Measurements from ENCODE around the gene CBX3. TPM values are rescaled to one million over a fixed set of nuclear protein-coding genes. Genes with fewer than 3 reads are reported as not detected.
"Not testable (repeated sequence)": the region's sequence is repeated elsewhere in the genome, so short reads cannot be mapped to it uniquely, and the experiment has no call there.

Gene CBX3
- total RNA-seq, 2 experiments from 2014 or later: 313 to 320 TPM

GRCh38 chr7:26191233-26191973 is 10.1 kb upstream of the CBX3 start:
- Mint-ChIP-seq H3K36me3 (ENCODE audit: low read depth) (peaks cover 94% of the 10 kb centered on the region), H3K27ac (peak overlapping the region; percentile 86), H3K4me3 (peak overlapping the region; percentile 100), H3K4me1 (ENCODE audit: low read depth) (peaks cover 94% of the 10 kb centered on the region), H3K9me3 (no peaks in the 10 kb centered on the region), H3K27me3 (no peaks in the 10 kb centered on the region)
- DNase-seq (no peak), ATAC-seq (no peak)
- ChIA-PET CTCF (interaction anchor here (0.8 to 10.3 kb wide), 9 partner anchors 9 to 299 kb away, joined by 3 to 141 read pairs (median 4); partner anchors contain the start of gene NFE2L3), POLR2A (interaction anchor here (0.6 to 19.9 kb wide), 10 partner anchors 4 to 174 kb away, joined by 3 to 588 read pairs (median 5); partner anchors contain the start of genes CBX3, HNRNPA2B1 and NFE2L3)
- intact Hi-C loops (cut with micrococcal nuclease): no loop called here
- no peak for TF ChIP-seq CTCF (IDR thresholded peaks at IDR 0.05)

- ChIA-PET CTCF (interaction anchor here (0.8 to 10.3 kb wide), 10 partner anchors 8 to 299 kb away, joined by 3 to 141 read pairs (median 3); partner anchors contain the start of gene NFE2L3), POLR2A (interaction anchor here (0.6 to 19.9 kb wide), 17 partner anchors 4 to 206 kb away, joined by 3 to 588 read pairs (median 5); partner anchors contain the start of genes CBX3, HNRNPA2B1 and NFE2L3)
- H3K9me3 Mint-ChIP-seq: no peaks in the 10 kb centered on the region
- peak overlapping the region; percentile 100 for H3K4me3 Mint-ChIP-seq
- intact Hi-C loops (cut with micrococcal nuclease): no loop called here
- DNase-seq (no peak), ATAC-seq (no peak)
- peak overlapping the region; percentile 86 for H3K27ac Mint-ChIP-seq
- no peaks in the 10 kb centered on the region for H3K27me3 Mint-ChIP-seq
- TF ChIP-seq CTCF (IDR thresholded peaks at IDR 0.05): no peak
- H3K4me1 Mint-ChIP-seq (ENCODE audit: low read depth): peaks cover 94% of the 10 kb centered on the region
- H3K36me3 Mint-ChIP-seq (ENCODE audit: low read depth): peaks cover 95% of the 10 kb centered on the region
Observed at GRCh38 chr7:26191974-26192479, 9.5 kb upstream of the CBX3 start.

GRCh38 chr7:26192485-26193087 is 9.0 kb upstream of the CBX3 start:
- Mint-ChIP-seq H3K4me1 (ENCODE audit: low read depth) (peaks cover 92% of the 10 kb centered on the region), H3K27ac (peak overlapping the region; percentile 86), H3K9me3 (no peaks in the 10 kb centered on the region), H3K4me3 (peak overlapping the region; percentile 100), H3K27me3 (no peaks in the 10 kb centered on the region), H3K36me3 (ENCODE audit: low read depth) (peaks cover 96% of the 10 kb centered on the region)
- TF ChIP-seq CTCF (IDR thresholded peaks at IDR 0.05): no peak
- ATAC-seq: no peak
- DNase-seq: no peak
- intact Hi-C loops (cut with micrococcal nuclease): no loop called here
- CTCF ChIA-PET: interaction anchor here (0.7 to 10.3 kb wide), 10 partner anchors 13 to 300 kb away, joined by 3 to 141 read pairs (median 4); partner anchors contain the start of gene NFE2L3
- POLR2A ChIA-PET: interaction anchor here (0.6 to 19.9 kb wide), 21 partner anchors 5 to 205 kb away, joined by 3 to 588 read pairs (median 5); partner anchors contain the start of genes CBX3, HNRNPA2B1 and NFE2L3

- no peaks in the 10 kb centered on the region for H3K27me3 Mint-ChIP-seq
- TF ChIP-seq CTCF (IDR thresholded peaks at IDR 0.05): no peak
- ATAC-seq (peak; percentile 10), DNase-seq (no peak)
- H3K4me1 Mint-ChIP-seq (ENCODE audit: low read depth): peaks cover 82% of the 10 kb centered on the region
- CTCF ChIA-PET: interaction anchor here (0.7 to 10.3 kb wide), 7 partner anchors 42 to 301 kb away, joined by 3 to 141 read pairs (median 4); partner anchors contain the start of gene NFE2L3
- no peaks in the 10 kb centered on the region for H3K9me3 Mint-ChIP-seq
- intact Hi-C loops (cut with micrococcal nuclease): no loop called here
- POLR2A ChIA-PET: interaction anchor here (0.7 to 19.9 kb wide), 19 partner anchors 6 to 302 kb away, joined by 3 to 588 read pairs (median 5); partner anchors contain the start of genes CBX3, HNRNPA2B1, NFE2L3 and SNX10
- peak overlapping the region; percentile 86 for H3K27ac Mint-ChIP-seq
- peak overlapping the region; percentile 100 for H3K4me3 Mint-ChIP-seq
- peaks cover 95% of the 10 kb centered on the region for H3K36me3 Mint-ChIP-seq (ENCODE audit: low read depth)
Observed at GRCh38 chr7:26193432-26194207, 7.9 kb upstream of the CBX3 start.

GRCh38 chr7:26194764-26195163 is 6.8 kb upstream of the CBX3 start:
- H3K27me3 Mint-ChIP-seq; intact Hi-C loops (cut with micrococcal nuclease); ATAC-seq; H3K9me3 Mint-ChIP-seq; DNase-seq: not testable (repeated sequence)
- H3K27ac Mint-ChIP-seq: peak overlapping the region; percentile 86
- peak overlapping the region; percentile 100 for H3K4me3 Mint-ChIP-seq
- POLR2A ChIA-PET: interaction anchor here (0.7 to 19.9 kb wide), 12 partner anchors 5 to 303 kb away, joined by 3 to 588 read pairs (median 8); partner anchors contain the start of genes CBX3, HNRNPA2B1, NFE2L3 and SNX10
- peaks cover 70% of the 10 kb centered on the region for H3K4me1 Mint-ChIP-seq (ENCODE audit: low read depth)
- H3K36me3 Mint-ChIP-seq (ENCODE audit: low read depth): peaks cover 95% of the 10 kb centered on the region
- CTCF ChIA-PET: interaction anchor here (1.5 to 10.3 kb wide), 3 partner anchors 104 to 302 kb away, joined by 4 to 141 read pairs (median 6); no protein-coding TSS in a partner anchor
